PC-3 (cell line): ENCODE results near the gene RANBP1. TPM values are rescaled to one million over a fixed set of nuclear protein-coding genes. Genes with fewer than 3 reads are reported as not detected.

Source experiments
- ATAC-seq: fragments of 200-7000 bp; cut with Tn5 transposase; 2 replicates; pipeline ENCODE4 v1.9.1; 2020; ENCODE audit warnings: mild to moderate bottlenecking, moderate library complexity
- BruUV-seq: library from RNA; stranded (reverse); fragments of 400-500 nt; replicated peaks from 2 replicates; lab custom pipeline; 2021; lab: Mats Ljungman, UMichigan
- CTCF ChIA-PET: fragments of 300-600 bp; sonication (Branson Sonifier 250); formaldehyde crosslinking; loops from one replicate; lab custom pipeline; 2022; ENCODE audit warnings: antibody characterized with exemption; lab: Charles Lee
- POLR2A ChIA-PET: fragments of 300-600 bp; sonication (Branson Sonifier 250); formaldehyde crosslinking; loops from one replicate; lab custom pipeline; 2022; ENCODE audit warnings: antibody characterized with exemption; ENCODE audit not compliant: unreplicated experiment; lab: Charles Lee
- DNase-seq: peaks from one replicate; pipeline ENCODE4 v3.0.0-alpha.2; 2015
- H2AFZ ChIP-seq: fragments of 300-600 bp; sonication (generic); 2 replicates; pipeline ENCODE4 v1.6.0; 2016; ENCODE audit warnings: antibody characterized with exemption, low read length
- H3F3A ChIP-seq: fragments of 300-600 bp; sonication (generic); one replicate; pipeline ENCODE4 v1.6.0; 2017; ENCODE audit warnings: antibody characterized with exemption, low read length, control low read depth, mild to moderate bottlenecking; ENCODE audit not compliant: unreplicated experiment
- H3K27ac ChIP-seq: fragments of 300-600 bp; sonication (generic); 2 replicates; pipeline ENCODE4 v1.5.1; 2016; ENCODE audit warnings: mild to moderate bottlenecking, low read length
- H3K27me3 ChIP-seq: fragments of 300-600 bp; sonication (generic); 2 replicates; pipeline ENCODE4 v1.6.1; 2016; ENCODE audit warnings: low read length, mixed read lengths
- H3K36me3 ChIP-seq: fragments of 300-600 bp; sonication (generic); 2 replicates; pipeline ENCODE4 v1.6.1; 2016; ENCODE audit warnings: low read depth, mixed run types, low read length, mixed read lengths
- H3K4me1 ChIP-seq: fragments of 300-600 bp; sonication (generic); 2 replicates; pipeline ENCODE4 v1.5.1; 2016; ENCODE audit warnings: low read length; ENCODE audit not compliant: insufficient read depth
- H3K4me2 ChIP-seq: fragments of 300-600 bp; sonication (generic); 2 replicates; pipeline ENCODE4 v1.6.0; 2016; ENCODE audit warnings: low read length
- H3K4me3 ChIP-seq: fragments of 300-600 bp; sonication (generic); 2 replicates; pipeline ENCODE4 v1.5.1; 2016; ENCODE audit warnings: mild to moderate bottlenecking, low read length, mixed read lengths
- H3K79me2 ChIP-seq: fragments of 300-600 bp; sonication (generic); 2 replicates; pipeline ENCODE4 v1.6.1; 2017; ENCODE audit warnings: low read length, mixed read lengths
- H3K9ac ChIP-seq: fragments of 300-600 bp; sonication (generic); 2 replicates; pipeline ENCODE4 v1.6.0; 2016; ENCODE audit warnings: mild to moderate bottlenecking, low read length
- H3K9me2 ChIP-seq: fragments of 300-600 bp; sonication (generic); replicated peaks from 2 replicates; pipeline ENCODE4 v1.6.1; 2016; ENCODE audit warnings: mixed run types, low read length, mixed read lengths
- H3K9me3 ChIP-seq: fragments of 300-600 bp; sonication (generic); 2 replicates; pipeline ENCODE4 v1.6.1; 2016; ENCODE audit warnings: low read length, mixed read lengths
- H4K20me1 ChIP-seq: fragments of 300-600 bp; sonication (generic); 2 replicates; pipeline ENCODE4 v1.6.1; 2016; ENCODE audit warnings: low read length, mixed read lengths
- CTCF ChIP-seq: fragments of 300-600 bp; sonication (generic); conservative IDR thresholded peaks from 2 replicates; pipeline ENCODE4 v1.5.1; 2017; ENCODE audit warnings: antibody characterized with exemption, low read depth, mild to moderate bottlenecking, low read length
- EZH2 ChIP-seq: fragments of 300-600 bp; sonication (generic); IDR thresholded peaks from one replicate; pipeline ENCODE4 v1.6.1; 2017; ENCODE audit warnings: antibody characterized with exemption, mild to moderate bottlenecking, low read length; ENCODE audit not compliant: unreplicated experiment
- EZH2phosphoT487 ChIP-seq: fragments of 300-600 bp; sonication (generic); IDR thresholded peaks from 2 replicates; pipeline ENCODE4 v1.6.1; 2018; ENCODE audit warnings: mild to moderate bottlenecking, antibody characterized with exemption, low read length, borderline replicate concordance
- intact Hi-C: fragments of 100-400 bp; cut with micrococcal nuclease; formaldehyde crosslinking; loops from 2 replicates; pipeline ENCODE4 v1.9.0; 2023
- total RNA-seq: library from RNA; depleted of rRNA; stranded (reverse); fragments of >200 nt; gene quantifications from 2 replicates; pipeline ENCODE4 v1.2.3, GENCODE V29; 2014

RANBP1 gene
- total RNA-seq, 1 experiment from 2014 or later = 356 TPM

DNA sequence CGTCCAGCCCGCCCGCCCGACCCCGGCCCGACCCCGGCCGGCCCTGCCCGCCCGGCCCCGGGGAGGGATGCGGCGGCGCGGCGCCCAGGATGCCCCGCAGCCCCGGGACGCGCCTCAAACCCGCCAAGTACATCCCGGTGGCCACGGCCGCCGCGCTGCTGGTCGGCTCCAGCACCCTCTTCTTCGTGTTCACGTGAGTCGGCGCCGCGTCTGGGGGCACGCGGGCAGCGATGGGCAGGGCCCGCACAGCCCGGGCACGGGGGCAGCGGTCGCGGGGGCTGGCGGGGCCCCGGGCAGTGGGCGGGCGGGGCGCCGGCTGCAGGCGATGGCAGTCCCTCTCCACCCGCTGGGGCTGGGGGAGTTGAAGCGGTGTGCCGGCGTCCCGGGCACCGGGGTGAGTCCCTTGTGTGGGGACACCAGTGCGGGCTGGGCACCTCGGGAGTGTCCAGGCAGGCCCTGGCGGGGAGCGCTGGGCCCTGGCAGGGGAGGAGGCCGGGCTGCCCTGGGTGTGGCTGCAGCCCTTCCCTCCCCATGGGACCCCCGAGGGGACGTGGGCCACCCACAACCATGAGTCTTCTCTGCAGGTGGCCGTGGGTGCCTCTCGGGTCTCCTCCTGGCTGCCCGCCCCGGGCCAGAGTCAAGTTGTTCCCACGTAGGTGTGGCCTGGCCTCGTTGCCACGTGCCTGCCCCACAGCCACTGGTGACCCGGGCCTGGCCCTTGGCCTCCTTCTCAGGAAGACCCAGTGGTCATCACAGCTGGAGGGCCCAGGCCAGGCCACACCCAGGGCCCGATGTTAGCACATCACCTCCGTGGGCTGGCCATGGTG lies 16.2 kb downstream of the RANBP1 start:
- no peaks in the 10 kb centered on the region for H4K20me1 ChIP-seq
- ATAC-seq (no peak), DNase-seq (no peak)
- H3F3A ChIP-seq = no peaks in the 10 kb centered on the region
- H3K4me2 ChIP-seq = peak overlapping the region; percentile 93
- H3K4me1 ChIP-seq = peaks cover 7% of the 10 kb centered on the region; the same call in 1 of the 2 replicates
- no peaks in the 10 kb centered on the region for H3K9me2 ChIP-seq
- no TSS peak for BruUV-seq
- ChIA-PET POLR2A (no interaction called here), CTCF (no interaction called here)
- no peaks in the 10 kb centered on the region for H3K36me3 ChIP-seq
- intact Hi-C loops = no loop called here
- H3K27ac ChIP-seq = no peak overlapping the region
- H3K9ac ChIP-seq = peak overlapping the region; percentile 72
- peaks cover 51% of the 10 kb centered on the region for H3K79me2 ChIP-seq
- H2AFZ ChIP-seq = peak overlapping the region; percentile 68; the same call in 1 of the 2 replicates
- no peak for TF ChIP-seq EZH2phosphoT487
- TF ChIP-seq EZH2 = no peak
- no peak for TF ChIP-seq CTCF
- no peaks in the 10 kb centered on the region for H3K9me3 ChIP-seq
- peak overlapping the region; percentile 74 for H3K4me3 ChIP-seq
- no peaks in the 10 kb centered on the region for H3K27me3 ChIP-seq

DNA sequence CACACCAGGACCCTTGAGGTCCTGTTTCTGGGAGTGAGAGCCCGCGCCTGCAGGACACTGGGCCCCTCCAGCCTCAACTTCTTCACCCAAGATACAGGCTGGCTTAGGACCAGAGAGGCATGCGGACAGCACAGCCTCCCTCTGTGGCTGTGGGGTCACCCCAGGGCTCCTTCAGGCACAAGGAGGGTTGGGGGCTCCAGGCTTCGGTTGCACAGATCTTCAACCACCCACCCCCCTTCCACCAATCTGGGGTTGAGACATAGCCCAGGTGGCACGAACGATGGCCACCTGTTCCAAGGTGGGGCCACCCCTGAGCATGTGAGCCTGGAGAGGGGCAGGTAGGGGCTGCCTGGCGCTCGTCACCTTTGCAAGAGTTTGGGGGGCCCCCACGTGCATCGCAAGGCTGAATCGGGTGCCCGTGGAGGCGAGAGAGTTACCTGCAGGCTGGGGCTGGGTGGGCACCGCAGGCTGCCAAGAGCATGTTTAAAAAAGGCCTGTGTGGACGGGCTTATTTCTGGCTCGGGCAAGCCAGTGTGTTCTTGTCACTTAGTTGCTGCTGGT lies 16.9 kb downstream of the RANBP1 start:
- H3K4me2 ChIP-seq = peak overlapping the region; percentile 93
- BruUV-seq = no TSS peak
- ChIA-PET POLR2A (no interaction called here), CTCF (no interaction called here)
- no peaks in the 10 kb centered on the region for H3K27me3 ChIP-seq
- peak overlapping the region; percentile 68; the same call in 1 of the 2 replicates for H2AFZ ChIP-seq
- H3K36me3 ChIP-seq = no peaks in the 10 kb centered on the region
- peak overlapping the region; percentile 72 for H3K9ac ChIP-seq
- TF ChIP-seq EZH2phosphoT487 (no peak), CTCF (no peak), EZH2 (no peak)
- DNase-seq (no peak), ATAC-seq (no peak)
- H3K9me3 ChIP-seq = no peaks in the 10 kb centered on the region
- H3K79me2 ChIP-seq = peaks cover 56% of the 10 kb centered on the region
- H3K9me2 ChIP-seq = no peaks in the 10 kb centered on the region
- H3K27ac ChIP-seq = no peak overlapping the region
- no peaks in the 10 kb centered on the region for H4K20me1 ChIP-seq
- peak overlapping the region; percentile 74 for H3K4me3 ChIP-seq
- no peaks in the 10 kb centered on the region for H3F3A ChIP-seq
- peaks cover 7% of the 10 kb centered on the region; the same call in 1 of the 2 replicates for H3K4me1 ChIP-seq
- intact Hi-C loops = no loop called here
